HEK293T (cell line): ENCODE results near the gene NEUROD4.

Source experiments
- BHLHE40 ChIP-seq: fragments of 450-650 bp; IDR thresholded peaks from 2 replicates; pipeline ENCODE4 v1.6.1; 2016; ENCODE audit warnings: mild to moderate bottlenecking, moderate library complexity, borderline replicate concordance
- CTBP1 ChIP-seq: fragments of 450-650 bp; IDR thresholded peaks from 2 replicates; pipeline ENCODE4 v1.6.1; 2016; ENCODE audit warnings: borderline replicate concordance
- ELF4 ChIP-seq: fragments of 450-650 bp; IDR thresholded peaks from 2 replicates; pipeline ENCODE4 v1.6.1; 2017; ENCODE audit warnings: antibody characterized with exemption
- FOXA1 ChIP-seq: fragments of 450-650 bp; IDR thresholded peaks from 2 replicates; pipeline ENCODE4 v1.6.1; 2016; ENCODE audit warnings: mild to moderate bottlenecking
- FOXK2 ChIP-seq: fragments of 450-650 bp; IDR thresholded peaks from 2 replicates; pipeline ENCODE4 v1.6.1; 2016; ENCODE audit warnings: mild to moderate bottlenecking
- FOXM1 ChIP-seq: fragments of 450-650 bp; IDR thresholded peaks from 2 replicates; pipeline ENCODE4 v1.6.1; 2017; ENCODE audit warnings: mild to moderate bottlenecking, borderline replicate concordance
- HDGF ChIP-seq: fragments of 450-650 bp; IDR thresholded peaks from 2 replicates; pipeline ENCODE4 v1.6.1; 2017; ENCODE audit warnings: antibody characterized with exemption, borderline replicate concordance
- NFRKB ChIP-seq: fragments of 450-650 bp; IDR thresholded peaks from 2 replicates; pipeline ENCODE4 v1.6.1; 2016; ENCODE audit warnings: mild to moderate bottlenecking, moderate library complexity
- SP1 ChIP-seq: fragments of 450-650 bp; IDR thresholded peaks from 2 replicates; pipeline ENCODE4 v1.6.1; 2017
- TARDBP ChIP-seq: fragments of 450-650 bp; IDR thresholded peaks from 2 replicates; pipeline ENCODE4 v1.6.1; 2016
- ZNF384 ChIP-seq: fragments of 450-650 bp; IDR thresholded peaks from 2 replicates; pipeline ENCODE4 v1.6.1; 2016
- TF ChIP-seq, protein P1 (sequence below): fragments of 450-650 bp; IDR thresholded peaks from 2 replicates; pipeline ENCODE4 v1.6.1; 2016

DNA sequence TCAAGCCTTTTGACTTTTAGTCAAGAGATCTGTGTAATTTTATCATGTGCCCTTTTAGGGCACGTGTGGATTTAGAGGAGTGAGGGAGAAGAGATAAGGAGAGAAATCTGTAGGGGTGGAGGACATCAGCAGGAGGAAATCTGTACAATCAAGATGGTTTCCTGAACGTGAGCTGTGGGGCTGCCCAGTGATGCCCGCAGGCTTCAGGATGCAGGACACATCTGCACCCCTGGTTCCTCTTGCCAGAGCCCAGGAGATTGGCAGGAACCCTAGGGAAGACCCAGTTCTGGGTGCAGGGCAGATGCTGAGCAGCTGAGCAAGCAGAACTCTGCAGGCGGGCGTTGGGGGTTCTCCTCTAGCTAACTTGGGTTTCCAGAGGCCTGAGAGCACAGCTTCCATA, 23.6 kb upstream of the NEUROD4 start:
- TF ChIP-seq TARDBP (no peak), FOXM1 (no peak), BHLHE40 (no peak), ZNF384 (no peak), ELF4 (no peak), FOXA1 (no peak), NFRKB (no peak), SP1 (no peak), HDGF (no peak), FOXK2 (no peak), CTBP1 (no peak)
- TF ChIP-seq, protein P1, sequence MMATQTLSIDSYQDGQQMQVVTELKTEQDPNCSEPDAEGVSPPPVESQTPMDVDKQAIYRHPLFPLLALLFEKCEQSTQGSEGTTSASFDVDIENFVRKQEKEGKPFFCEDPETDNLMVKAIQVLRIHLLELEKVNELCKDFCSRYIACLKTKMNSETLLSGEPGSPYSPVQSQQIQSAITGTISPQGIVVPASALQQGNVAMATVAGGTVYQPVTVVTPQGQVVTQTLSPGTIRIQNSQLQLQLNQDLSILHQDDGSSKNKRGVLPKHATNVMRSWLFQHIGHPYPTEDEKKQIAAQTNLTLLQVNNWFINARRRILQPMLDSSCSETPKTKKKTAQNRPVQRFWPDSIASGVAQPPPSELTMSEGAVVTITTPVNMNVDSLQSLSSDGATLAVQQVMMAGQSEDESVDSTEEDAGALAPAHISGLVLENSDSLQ = no peak
